HepG2 (cell line): ENCODE results near the gene SH2D2A. TPM values are rescaled to one million over a fixed set of nuclear protein-coding genes. Genes with fewer than 3 reads are reported as not detected.

Source experiments
- ATAC-seq: fragments of 200-7000 bp; cut with Tn5 transposase; 3 replicates; pipeline ENCODE4 v1.9.1; 2020; ENCODE audit warnings: mild to moderate bottlenecking, moderate library complexity
- BruUV-seq: library from RNA; stranded (reverse); fragments of 400-500 nt; replicated peaks from 2 replicates; lab custom pipeline; 2021; lab: Mats Ljungman, UMichigan
- CTCF ChIA-PET: fragments of 300-600 bp; formaldehyde crosslinking; extraction: SDS; loops from one replicate; lab custom pipeline; 2021; ENCODE audit warnings: low total read pairs, inconsistent platforms, low intra/inter-chr PET ratio; lab: Yijun Ruan, JAX
- POLR2A ChIA-PET: fragments of 350-600 bp; sonication (Branson Sonifier 250); formaldehyde crosslinking; loops from one replicate; lab custom pipeline; 2020; ENCODE audit warnings: antibody characterized with exemption, inconsistent platforms; lab: Yijun Ruan, JAX
- DNase-seq: peaks from one replicate; pipeline ENCODE4 v3.0.0-alpha.2; 2015; ENCODE audit warnings: low spot score
- FAIRE-seq: peaks from 3 replicates; lab custom pipeline; 2011; peaks lifted over from hg19 to GRCh38; lab: Jason Lieb, UNC
- H2AFZ ChIP-seq: one replicate; pipeline ENCODE4 v1.6.1; 2011; ENCODE audit warnings: low read length, inconsistent platforms
- H3K27ac ChIP-seq: fragments of 300-600 bp; 3 replicates; pipeline ENCODE4 v1.8.0; 2011; ENCODE audit warnings: mixed run types, mild to moderate bottlenecking, mixed read lengths, low read length, inconsistent platforms; ENCODE audit not compliant: insufficient read depth; ENCODE audit errors: extremely low read length
- H3K27me3 ChIP-seq, 2 experiments: fragments of 200-600 bp in 1 of 2; 2 replicates in 1 of 2; 3 replicates in 1 of 2; pipeline versions ENCODE4 v1.6.0 to v1.8.0; 2011; ENCODE audit warnings: low read length in 2 of 2, mild to moderate bottlenecking in 2 of 2, moderate library complexity in 2 of 2, inconsistent platforms in 1 of 2; ENCODE audit not compliant: insufficient read depth in 2 of 2, control insufficient read depth in 1 of 2
- H3K36me3 ChIP-seq, 2 experiments: fragments of 200-600 bp in 1 of 2; replicated peaks in 1 of 2; 2 replicates in 1 of 2; 3 replicates in 1 of 2; pipeline versions ENCODE4 v1.5.1 to v1.8.0; 2011; ENCODE audit warnings: low read length in 2 of 2, inconsistent platforms in 1 of 2; ENCODE audit not compliant: insufficient read depth in 2 of 2, control insufficient read depth in 1 of 2
- H3K4me1 ChIP-seq: 2 replicates; pipeline ENCODE4 v1.5.1; 2012; ENCODE audit warnings: low read length, inconsistent platforms; ENCODE audit not compliant: insufficient read depth
- H3K4me2 ChIP-seq: 2 replicates; pipeline ENCODE4 v1.6.0; 2011; ENCODE audit warnings: low read depth, low read length, inconsistent platforms
- H3K4me3 ChIP-seq, 3 experiments: fragments of 200-600 bp in 1 of 3; sonication (generic), shearing (Covaris generic) in 1 of 3; replicated peaks in 1 of 3; 2 replicates each; pipeline ENCODE4 v1.5.1; 2011 to 2016; ENCODE audit warnings: low read length in 3 of 3, inconsistent platforms in 2 of 3, low read depth in 2 of 3, mild to moderate bottlenecking in 2 of 3, control low read depth in 1 of 3, mixed read lengths in 1 of 3; ENCODE audit not compliant: insufficient read depth in 1 of 3
- H3K79me2 ChIP-seq: one replicate; pipeline ENCODE4 v1.6.1; 2011; ENCODE audit warnings: low read length, inconsistent platforms; ENCODE audit not compliant: insufficient read depth
- H3K9ac ChIP-seq: 2 replicates; pipeline ENCODE4 v1.6.0; 2011; ENCODE audit warnings: mild to moderate bottlenecking, low read depth, low read length, inconsistent platforms; ENCODE audit not compliant: insufficient read depth
- H3K9me3 ChIP-seq: 2 replicates; pipeline ENCODE4 v1.5.1; 2012; ENCODE audit warnings: mild to moderate bottlenecking, low read length
- H4K20me1 ChIP-seq: 2 replicates; pipeline ENCODE4 v1.6.0; 2011; ENCODE audit warnings: inconsistent platforms, mild to moderate bottlenecking, low read length, moderate library complexity; ENCODE audit not compliant: insufficient read depth
- ATAD3A ChIP-seq: sonication (generic); formaldehyde crosslinking; IDR thresholded peaks from 2 replicates; pipeline ENCODE4 v1.4.0; 2020; ENCODE audit warnings: missing genetic modification reagents
- ATF2 ChIP-seq: sonication (generic); formaldehyde crosslinking; IDR thresholded peaks from 2 replicates; pipeline ENCODE4 v1.4.0; 2020; ENCODE audit warnings: missing genetic modification reagents
- DBP ChIP-seq: sonication (generic); formaldehyde crosslinking; IDR thresholded peaks from 2 replicates; pipeline ENCODE4 v1.4.0; 2020; ENCODE audit warnings: missing genetic modification reagents; ENCODE audit errors: not compliant biosample characterization
- E2F5 ChIP-seq: sonication (generic); formaldehyde crosslinking; conservative IDR thresholded peaks from 2 replicates; pipeline ENCODE4 v1.4.0; 2020; ENCODE audit warnings: missing genetic modification reagents
- MAX ChIP-seq: IDR thresholded peaks from 2 replicates; pipeline ENCODE4 v1.6.1; 2012; ENCODE audit warnings: inconsistent platforms
- NR2F1 ChIP-seq, 2 experiments: fragments of 450-650 bp in 1 of 2; formaldehyde crosslinking in 1 of 2; IDR thresholded peaks; 2 replicates each; pipeline versions ENCODE4 v1.5.0 to v1.6.1; 2016 to 2020; ENCODE audit warnings: mild to moderate bottlenecking in 1 of 2, missing compliant biosample characterization in 1 of 2, missing genetic modification reagents in 1 of 2, moderate library complexity in 1 of 2
- RXRB ChIP-seq: IDR thresholded peaks from 2 replicates; pipeline ENCODE4 v1.6.1; 2016; ENCODE audit warnings: borderline replicate concordance, missing genetic modification reagents, missing compliant biosample characterization
- SNAPC2 ChIP-seq: sonication (generic); formaldehyde crosslinking; IDR thresholded peaks from 2 replicates; pipeline ENCODE4 v1.8.1; 2022; ENCODE audit warnings: mild to moderate bottlenecking, missing genetic modification reagents
- ZNF24 ChIP-seq: fragments of 450-650 bp; IDR thresholded peaks from 2 replicates; pipeline ENCODE4 v1.6.1; 2017; ENCODE audit warnings: antibody characterized with exemption, mild to moderate bottlenecking
- ZNF256 ChIP-seq: sonication (generic); formaldehyde crosslinking; conservative IDR thresholded peaks from 2 replicates; pipeline ENCODE4 v1.4.0; 2020; ENCODE audit warnings: missing genetic modification reagents
- ZNF367 ChIP-seq: sonication (generic); formaldehyde crosslinking; IDR thresholded peaks from 2 replicates; pipeline ENCODE4 v1.4.0; 2020; ENCODE audit warnings: missing genetic modification reagents, borderline replicate concordance
- WGBS: methylation state at CpG from one replicate; pipeline ENCODE4 v1.1.6; 2017; ENCODE audit warnings: low lambda C conversion rate; 5-methylcytosine and 5-hydroxymethylcytosine counted together
- in situ Hi-C: cut with HindIII; loops from 2 replicates; pipeline ENCODE4 v1.10.0; 2017; ENCODE audit warnings: low pct_unique_long_range_greater_than_20kb; ENCODE audit not compliant: extremely low pct_ligation_motif_present
- intact Hi-C: fragments of 100-400 bp; cut with micrococcal nuclease; formaldehyde crosslinking; loops from one replicate; pipeline ENCODE4 v1.10.0; 2022; ENCODE audit not compliant: unreplicated experiment
- polyA plus RNA-seq, 8 experiments: library from polyadenylated mRNA; depleted of rRNA in 3 of 8; stranded (reverse) in 7 of 8; unstranded in 1 of 8; fragments of >200 nt; fragmentation: Illumina TruSeq in 4 of 8; extraction: Trizol in 4 of 8; gene quantifications; 2 replicates each; pipeline versions ENCODE4 v1.2.1 to v1.2.3, GENCODE V29; 2011 to 2016; ENCODE audit warnings: low read depth in 4 of 8, missing spikeins in 1 of 8, mixed read lengths in 1 of 8; ENCODE audit not compliant: insufficient read depth in 1 of 8
- total RNA-seq, 5 experiments: library from RNA; depleted of rRNA; stranded (reverse); fragments of >200 nt; fragmentation: Illumina TruSeq; extraction: Trizol; gene quantifications; 2 replicates each; pipeline ENCODE4 v1.2.3, GENCODE V29; 2016; ENCODE audit warnings: low read depth in 1 of 5

The SH2D2A gene
- total and polyA plus RNA-seq, 2 of the 13 experiments (the other 11 are each of a cell fraction or from before 2014, with no cell fraction given): 0.57 to 0.73 TPM

- no peak overlapping the region for H3K27ac ChIP-seq
- in situ Hi-C loops (no loop called here), intact Hi-C loops (no loop called here)
- H3K9me3 ChIP-seq: no peaks in the 10 kb centered on the region
- H3K4me1 ChIP-seq: peaks cover 15% of the 10 kb centered on the region
- 40% methylated on average over 9 of the region's 36 CpGs for whole genome bisulfite sequencing
- no peak for ATAC-seq
- no peak overlapping the region for H2AFZ ChIP-seq
- no peak overlapping the region for H3K4me2 ChIP-seq
- CTCF ChIA-PET: no interaction called here
- TF ChIP-seq RXRB (CRISPR knock-in tag) (no peak), ZNF256 (CRISPR knock-in tag) (no peak), ZNF24 (no peak)
- no peaks in the 10 kb centered on the region for H3K79me2 ChIP-seq
- no peaks in the 10 kb centered on the region for H3K36me3 ChIP-seq
- no TSS peak for BruUV-seq
- H3K9ac ChIP-seq: no peak overlapping the region
- H3K4me3 ChIP-seq: no peak overlapping the region
- peaks cover 4 to 38% of the 10 kb centered on the region in 2 experiments; a peak in 2 of 5 replicates for H3K27me3 ChIP-seq
- no peak for FAIRE-seq
- POLR2A ChIA-PET: no interaction called here
- no peak for DNase-seq
- no peaks in the 10 kb centered on the region for H4K20me1 ChIP-seq
These were observed 32.0 kb upstream of the SH2D2A start for GRCh38 chr1:156848461-156849150.

- no peak for DNase-seq
- Histone ChIP-seq H3K4me3 (no peak overlapping the region), H3K4me2 (no peak overlapping the region), H3K9ac (no peak overlapping the region), H3K36me3 (no peaks in the 10 kb centered on the region), H3K4me1 (peaks cover 10% of the 10 kb centered on the region), H3K79me2 (no peaks in the 10 kb centered on the region), H3K27me3 (peaks cover 4 to 38% of the 10 kb centered on the region in 2 experiments; a peak in 2 of 5 replicates), H3K27ac (no peak overlapping the region), H4K20me1 (no peaks in the 10 kb centered on the region), H3K9me3 (no peaks in the 10 kb centered on the region), H2AFZ (no peak overlapping the region)
- no TSS peak for BruUV-seq
- 0% methylated on average over 4 of the region's 7 CpGs for WGBS
- intact Hi-C loops: no loop called here
- ChIA-PET POLR2A (no interaction called here), CTCF (no interaction called here)
- in situ Hi-C loops: no loop called here
- FAIRE-seq: no peak
- no peak for ATAC-seq
- TF ChIP-seq MAX (no peak), ATAD3A (CRISPR knock-in tag) (no peak), SNAPC2 (CRISPR knock-in tag) (no peak), DBP (CRISPR knock-in tag) (no peak), NR2F1 (CRISPR knock-in tag; IDR thresholded peaks at IDR 0.05) (no peak), E2F5 (CRISPR knock-in tag) (no peak), ZNF367 (CRISPR knock-in tag) (no peak), ATF2 (CRISPR knock-in tag) (no peak)
These were observed 31.2 kb upstream of the SH2D2A start for GRCh38 chr1:156847591-156848460.
